Right lobe of liver (tissue), 6 donors: Measurements from ENCODE around the gene FRG2. TPM values are rescaled to one million over a fixed set of nuclear protein-coding genes. Genes with fewer than 3 reads are reported as not detected.
"Not testable (repeated sequence)": the region's sequence is repeated elsewhere in the genome, so short reads cannot be mapped to it uniquely, and the experiment has no call there.

ENCODE experiments used
- ATAC-seq, 4 donors: fragments of 200-7000 bp; cut with Tn5 transposase; one replicate each; pipeline ENCODE4 v1.9.1; 2020; ENCODE audit warnings: mild to moderate bottlenecking in 4 of 4, moderate library complexity in 4 of 4
- DNase-seq, 3 donors: peaks; one replicate each; pipeline ENCODE4 v3.0.0-alpha.2; 2020
- H3K27ac ChIP-seq, 3 donors: fragments of 200-600 bp; one replicate each; pipeline ENCODE4 v1.8.0; 2022
- H3K27me3 ChIP-seq, 2 donors: fragments of 200-600 bp; one replicate each; pipeline ENCODE4 v1.8.0; 2022
- H3K36me3 ChIP-seq, 4 donors: fragments of 200-600 bp; sonication (generic) in 1 of 4; one replicate each; pipeline versions ENCODE4 v1.5.1 to v1.8.0; 2017 to 2022; ENCODE audit warnings: control low read depth in 1 of 4
- H3K4me1 ChIP-seq, 4 donors: fragments of 200-600 bp; sonication (generic) in 1 of 4; one replicate each; pipeline versions ENCODE4 v1.5.1 to v1.8.0; 2017 to 2022; ENCODE audit warnings: control low read depth in 1 of 4
- H3K4me3 ChIP-seq, 3 donors: fragments of 200-600 bp; one replicate each; pipeline ENCODE4 v1.8.0; 2022
- H3K9me3 ChIP-seq, 4 donors: fragments of 200-600 bp; sonication (generic) in 1 of 4; one replicate each; pipeline versions ENCODE4 v1.5.1 to v1.8.0; 2017 to 2022; ENCODE audit warnings: control low read depth in 1 of 4
- WGBS: methylation state at CpG from one replicate; pipeline ENCODE4 v1.1.6; 2018; ENCODE audit warnings: low coverage, low lambda C conversion rate; ENCODE audit not compliant: insufficient coverage; ENCODE audit errors: missing lambda C conversion rate; 5-methylcytosine and 5-hydroxymethylcytosine counted together
- intact Hi-C, 2 donors: fragments of 100-400 bp; cut with DNase I; formaldehyde crosslinking; loops; one replicate each; pipeline versions ENCODE4 v1.11.2 to v1.14.1; 2022
- long read RNA-seq: library from polyadenylated mRNA; unstranded; transcript quantifications from one replicate; pipeline ENCODE4 v2.0.0, GENCODE V29; 2019
- total RNA-seq, 6 experiments: library from RNA; depleted of rRNA in 2 of 6; stranded (reverse); fragments of >200 nt in 2 of 6; fragmentation: NEBNext Ultra II Directional in 3 of 6; extraction: Animal tissue kit (Norgen Biotek cat#: 25700) in 3 of 6; gene quantifications; one replicate each; pipeline versions ENCODE4 v1.1.0 to v1.2.4, GENCODE V29; 2016 to 2023
- donor health status: DM: no; HTN: yes; CAD: no.
- donor health status: DM: no; HTN: no; CAD: no.
- donor health status: DM: no; HTN: no; CAD: no.
- donor health status: DM: no; HTN: yes; CAD: no.
- donor health status: DM: no; HTN: yes; CAD: no.

FRG2 gene
- total RNA-seq, result not detected
- long read RNA-seq, result 0 reads

GRCh38 chr4:190027156-190027555 lies at the start of gene FRG2:
Gene FRG2, minus strand, starts transcription at chr4:190027256. Its CDS starts 52 bp downstream, at chr4:190027204.
- intact Hi-C loops, H3K27ac ChIP-seq, H3K36me3 ChIP-seq, H3K27me3 ChIP-seq, ATAC-seq, H3K9me3 ChIP-seq, H3K4me1 ChIP-seq, DNase-seq, H3K4me3 ChIP-seq: not testable (repeated sequence)
- WGBS, result no CpG with 5 or more reads among the region's 10 CpGs

- H3K27ac ChIP-seq, H3K4me3 ChIP-seq, DNase-seq, H3K9me3 ChIP-seq, H3K27me3 ChIP-seq, ATAC-seq, H3K36me3 ChIP-seq, H3K4me1 ChIP-seq, intact Hi-C loops: not testable (repeated sequence)
- WGBS, result 48% methylated on average over 10 of the region's 45 CpGs
Observed at GRCh38 chr4:190068351-190068750, 41.3 kb upstream of the FRG2 start.

GRCh38 chr4:190064805-190065204 lies 37.7 kb upstream of the FRG2 start:
- H3K27me3 ChIP-seq, H3K9me3 ChIP-seq, ATAC-seq, H3K4me3 ChIP-seq, H3K36me3 ChIP-seq, H3K4me1 ChIP-seq, intact Hi-C loops, DNase-seq, H3K27ac ChIP-seq: not testable (repeated sequence)
- WGBS, result 7% methylated on average over 3 of the region's 3 CpGs

GRCh38 chr4:190064342-190064741 lies 37.3 kb upstream of the FRG2 start, which contains the start of gene DBET:
Gene DBET, plus strand, starts transcription at chr4:190064502.
- WGBS, result 28% methylated on average over 2 of the region's 2 CpGs
- H3K4me3 ChIP-seq, H3K4me1 ChIP-seq, ATAC-seq, intact Hi-C loops, DNase-seq, H3K27me3 ChIP-seq, H3K27ac ChIP-seq, H3K36me3 ChIP-seq, H3K9me3 ChIP-seq: not testable (repeated sequence)

- H3K27me3 ChIP-seq, H3K9me3 ChIP-seq, ATAC-seq, H3K36me3 ChIP-seq, H3K4me1 ChIP-seq, DNase-seq, intact Hi-C loops, H3K4me3 ChIP-seq, H3K27ac ChIP-seq: not testable (repeated sequence)
- no CpG with 5 or more reads among the region's 4 CpGs for WGBS
Observed at GRCh38 chr4:190058997-190059396, 31.9 kb upstream of the FRG2 start.

- ATAC-seq, result peak in 2 of 4 donors; percentile 50 to 63
- H3K4me3 ChIP-seq, H3K27ac ChIP-seq, H3K27me3 ChIP-seq, DNase-seq, H3K36me3 ChIP-seq, H3K9me3 ChIP-seq, H3K4me1 ChIP-seq, intact Hi-C loops: not testable (repeated sequence)
- 0% methylated on average over 1 of the region's 28 CpGs for WGBS
Observed at GRCh38 chr4:190049378-190050239, 22.6 kb upstream of the FRG2 start.

- H3K9me3 ChIP-seq, H3K27me3 ChIP-seq, intact Hi-C loops, H3K4me1 ChIP-seq, H3K4me3 ChIP-seq, DNase-seq, H3K27ac ChIP-seq, H3K36me3 ChIP-seq: not testable (repeated sequence)
- peak in 1 of 4 donors; percentile 41 for ATAC-seq
- WGBS, result 9% methylated on average over 1 of the region's 12 CpGs
Observed at GRCh38 chr4:190047627-190048026, 20.6 kb upstream of the FRG2 start.

- H3K4me3 ChIP-seq, H3K9me3 ChIP-seq, H3K27me3 ChIP-seq, intact Hi-C loops, H3K4me1 ChIP-seq, H3K36me3 ChIP-seq, H3K27ac ChIP-seq, ATAC-seq, DNase-seq: not testable (repeated sequence)
- WGBS, result 31% methylated on average over 23 of the region's 40 CpGs
Observed at GRCh38 chr4:190040873-190041272, 13.8 kb upstream of the FRG2 start.

GRCh38 chr4:190037704-190038388 lies 10.8 kb upstream of the FRG2 start:
- H3K4me1 ChIP-seq, DNase-seq, H3K27me3 ChIP-seq, H3K4me3 ChIP-seq, H3K27ac ChIP-seq, intact Hi-C loops, H3K36me3 ChIP-seq, H3K9me3 ChIP-seq, ATAC-seq: not testable (repeated sequence)
- 0% methylated on average over 2 of the region's 39 CpGs for WGBS

- H3K4me1 ChIP-seq, DNase-seq, ATAC-seq, H3K27ac ChIP-seq, H3K36me3 ChIP-seq, H3K4me3 ChIP-seq, H3K27me3 ChIP-seq, intact Hi-C loops, H3K9me3 ChIP-seq: not testable (repeated sequence)
- 0% methylated on average over 1 of the region's 5 CpGs for WGBS
Observed at GRCh38 chr4:190031264-190031663, 4.2 kb upstream of the FRG2 start.

- DNase-seq, H3K27me3 ChIP-seq, H3K36me3 ChIP-seq, H3K9me3 ChIP-seq, H3K27ac ChIP-seq, H3K4me1 ChIP-seq, intact Hi-C loops, H3K4me3 ChIP-seq: not testable (repeated sequence)
- 41% methylated on average over 18 of the region's 47 CpGs for WGBS
- peak; percentile 35 to 78 (median 54) for ATAC-seq
Observed at GRCh38 chr4:190022614-190023281, 4.3 kb downstream of the FRG2 start.
